HL-60 (cell line): ENCODE data around the gene EIF2S1.
"Not testable (repeated sequence)": the region's sequence is repeated elsewhere in the genome, so short reads cannot be mapped to it uniquely, and the experiment has no call there.

Experiments used
- DNase-seq, 2 experiments: peaks; one replicate each; pipeline ENCODE4 v3.0.0-alpha.2; 2010 to 2020; ENCODE audit warnings: low read depth in 1 of 2, low spot score in 1 of 2
- H3K27ac ChIP-seq: fragments of 250-450 bp; sonication (Bioruptor Pico); replicated peaks from 2 replicates; pipeline ENCODE4 v1.5.1; 2020; ENCODE audit warnings: mild to moderate bottlenecking, moderate library complexity
- H3K27me3 ChIP-seq: fragments of 250-450 bp; sonication (Bioruptor Pico); 2 replicates; pipeline ENCODE4 v1.5.1; 2021; ENCODE audit warnings: mild to moderate bottlenecking, moderate library complexity; ENCODE audit not compliant: insufficient read depth, poor library complexity, severe bottlenecking
- H3K4me3 ChIP-seq: replicated peaks from 2 replicates; pipeline ENCODE4 v1.5.1; 2011; ENCODE audit warnings: mild to moderate bottlenecking, control low read depth, low read length; ENCODE audit not compliant: insufficient read depth
- GABPA ChIP-seq: IDR thresholded peaks from 2 replicates; pipeline ENCODE4 v1.6.1; 2012; ENCODE audit warnings: low read depth
- POLR2AphosphoS5 ChIP-seq: IDR thresholded peaks from 2 replicates; pipeline ENCODE4 v1.6.1; 2012; ENCODE audit warnings: low read depth
- SPI1 ChIP-seq: IDR thresholded peaks from 2 replicates; pipeline ENCODE4 v1.6.1; 2012; ENCODE audit warnings: low read depth, mild to moderate bottlenecking, borderline replicate concordance
- TF ChIP-seq, protein P1 (sequence below): IDR thresholded peaks from 2 replicates; pipeline ENCODE4 v1.6.1; 2012; ENCODE audit warnings: low read depth; ENCODE audit not compliant: insufficient replicate concordance
- TF ChIP-seq, protein P2 (sequence below): IDR thresholded peaks from one replicate; pipeline ENCODE4 v1.5.1; 2011; ENCODE audit warnings: low read length, control low read depth, inconsistent platforms; ENCODE audit not compliant: insufficient read depth

Gene EIF2S1

DNA sequence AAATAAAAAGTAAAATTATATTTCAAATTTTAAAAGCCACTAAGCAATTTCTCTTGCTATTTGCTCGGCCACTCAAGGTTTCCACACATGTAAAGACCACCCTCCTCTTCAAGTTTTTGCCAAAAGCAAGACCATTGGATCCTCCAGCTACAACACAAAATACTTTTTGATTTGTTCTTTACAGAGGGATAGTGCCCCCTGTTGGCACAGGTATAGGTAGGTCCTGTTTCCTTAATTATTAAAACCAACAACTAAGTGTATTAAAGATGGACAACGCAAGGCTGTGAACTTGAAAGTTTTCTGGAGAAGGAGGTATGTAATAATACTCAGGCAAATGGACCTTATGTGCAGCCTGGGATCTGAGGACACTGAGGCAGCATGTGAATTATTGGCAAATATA lies 24.3 kb upstream of the EIF2S1 start:
- no peak overlapping the region for H3K4me3 ChIP-seq
- DNase-seq: no peak
- TF ChIP-seq, protein P1, sequence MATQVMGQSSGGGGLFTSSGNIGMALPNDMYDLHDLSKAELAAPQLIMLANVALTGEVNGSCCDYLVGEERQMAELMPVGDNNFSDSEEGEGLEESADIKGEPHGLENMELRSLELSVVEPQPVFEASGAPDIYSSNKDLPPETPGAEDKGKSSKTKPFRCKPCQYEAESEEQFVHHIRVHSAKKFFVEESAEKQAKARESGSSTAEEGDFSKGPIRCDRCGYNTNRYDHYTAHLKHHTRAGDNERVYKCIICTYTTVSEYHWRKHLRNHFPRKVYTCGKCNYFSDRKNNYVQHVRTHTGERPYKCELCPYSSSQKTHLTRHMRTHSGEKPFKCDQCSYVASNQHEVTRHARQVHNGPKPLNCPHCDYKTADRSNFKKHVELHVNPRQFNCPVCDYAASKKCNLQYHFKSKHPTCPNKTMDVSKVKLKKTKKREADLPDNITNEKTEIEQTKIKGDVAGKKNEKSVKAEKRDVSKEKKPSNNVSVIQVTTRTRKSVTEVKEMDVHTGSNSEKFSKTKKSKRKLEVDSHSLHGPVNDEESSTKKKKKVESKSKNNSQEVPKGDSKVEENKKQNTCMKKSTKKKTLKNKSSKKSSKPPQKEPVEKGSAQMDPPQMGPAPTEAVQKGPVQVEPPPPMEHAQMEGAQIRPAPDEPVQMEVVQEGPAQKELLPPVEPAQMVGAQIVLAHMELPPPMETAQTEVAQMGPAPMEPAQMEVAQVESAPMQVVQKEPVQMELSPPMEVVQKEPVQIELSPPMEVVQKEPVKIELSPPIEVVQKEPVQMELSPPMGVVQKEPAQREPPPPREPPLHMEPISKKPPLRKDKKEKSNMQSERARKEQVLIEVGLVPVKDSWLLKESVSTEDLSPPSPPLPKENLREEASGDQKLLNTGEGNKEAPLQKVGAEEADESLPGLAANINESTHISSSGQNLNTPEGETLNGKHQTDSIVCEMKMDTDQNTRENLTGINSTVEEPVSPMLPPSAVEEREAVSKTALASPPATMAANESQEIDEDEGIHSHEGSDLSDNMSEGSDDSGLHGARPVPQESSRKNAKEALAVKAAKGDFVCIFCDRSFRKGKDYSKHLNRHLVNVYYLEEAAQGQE: no peak
- TF ChIP-seq GABPA (no peak), SPI1 (no peak), POLR2AphosphoS5 (no peak)
- TF ChIP-seq, protein P2, sequence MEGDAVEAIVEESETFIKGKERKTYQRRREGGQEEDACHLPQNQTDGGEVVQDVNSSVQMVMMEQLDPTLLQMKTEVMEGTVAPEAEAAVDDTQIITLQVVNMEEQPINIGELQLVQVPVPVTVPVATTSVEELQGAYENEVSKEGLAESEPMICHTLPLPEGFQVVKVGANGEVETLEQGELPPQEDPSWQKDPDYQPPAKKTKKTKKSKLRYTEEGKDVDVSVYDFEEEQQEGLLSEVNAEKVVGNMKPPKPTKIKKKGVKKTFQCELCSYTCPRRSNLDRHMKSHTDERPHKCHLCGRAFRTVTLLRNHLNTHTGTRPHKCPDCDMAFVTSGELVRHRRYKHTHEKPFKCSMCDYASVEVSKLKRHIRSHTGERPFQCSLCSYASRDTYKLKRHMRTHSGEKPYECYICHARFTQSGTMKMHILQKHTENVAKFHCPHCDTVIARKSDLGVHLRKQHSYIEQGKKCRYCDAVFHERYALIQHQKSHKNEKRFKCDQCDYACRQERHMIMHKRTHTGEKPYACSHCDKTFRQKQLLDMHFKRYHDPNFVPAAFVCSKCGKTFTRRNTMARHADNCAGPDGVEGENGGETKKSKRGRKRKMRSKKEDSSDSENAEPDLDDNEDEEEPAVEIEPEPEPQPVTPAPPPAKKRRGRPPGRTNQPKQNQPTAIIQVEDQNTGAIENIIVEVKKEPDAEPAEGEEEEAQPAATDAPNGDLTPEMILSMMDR: no peak
- H3K27ac ChIP-seq: no peak overlapping the region
- H3K27me3 ChIP-seq: no peaks in the 10 kb centered on the region

DNA sequence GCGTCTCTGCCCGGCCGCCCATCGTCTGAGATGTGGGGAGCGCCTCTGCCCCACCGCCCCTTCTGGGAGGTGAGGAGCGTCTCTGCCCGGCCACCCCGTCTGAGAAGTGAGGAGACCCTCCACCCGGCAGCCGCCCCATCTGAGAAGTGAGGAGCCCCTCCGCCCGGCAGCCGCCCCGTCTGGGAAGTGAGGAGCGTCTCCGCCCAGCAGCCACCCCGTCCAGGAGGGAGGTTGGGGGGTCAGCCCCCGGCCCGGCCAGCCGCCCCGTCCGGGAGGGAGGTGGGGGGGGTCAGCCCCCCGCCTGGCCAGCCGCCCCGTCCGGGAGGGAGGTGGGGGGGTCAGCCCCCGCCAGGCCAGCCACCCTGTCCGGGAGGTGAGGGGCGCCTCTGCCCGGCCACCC lies 18.9 kb upstream of the EIF2S1 start:
- not testable (repeated sequence) for H3K4me3 ChIP-seq, H3K27ac ChIP-seq, DNase-seq, H3K27me3 ChIP-seq

DNA sequence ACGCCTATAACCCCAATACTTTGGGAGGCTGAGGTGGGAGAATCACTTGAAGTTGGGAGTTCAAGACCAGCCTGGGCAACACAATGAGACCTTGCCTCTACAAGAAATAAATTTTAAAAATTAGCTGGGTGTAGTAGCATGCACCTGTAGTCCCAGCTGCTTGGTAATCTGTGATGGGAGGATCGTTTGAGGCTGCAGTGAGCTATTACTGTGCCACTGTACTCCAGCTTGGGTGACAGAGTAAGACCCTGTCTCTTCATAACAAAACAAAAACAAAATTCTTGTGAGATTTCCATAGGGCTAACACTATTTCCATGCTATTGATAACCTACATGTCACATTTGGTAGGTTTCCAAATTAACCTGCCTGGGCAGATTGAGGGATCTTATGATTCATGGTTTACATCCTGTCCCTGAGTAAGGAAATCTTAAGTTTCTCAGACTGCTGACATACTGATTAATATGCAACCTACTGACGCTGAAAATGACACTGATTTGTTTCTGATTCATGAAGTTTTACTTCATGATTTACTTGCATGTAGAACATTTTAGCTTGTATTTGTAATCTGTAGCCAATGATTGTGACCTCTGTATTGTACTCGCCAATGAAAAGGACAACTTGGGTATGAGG lies 16.4 kb upstream of the EIF2S1 start:
- Histone ChIP-seq H3K27ac (no peak overlapping the region), H3K4me3 (no peak overlapping the region), H3K27me3 (no peaks in the 10 kb centered on the region)
- TF ChIP-seq, protein P2: no peak
- no peak for DNase-seq

DNA sequence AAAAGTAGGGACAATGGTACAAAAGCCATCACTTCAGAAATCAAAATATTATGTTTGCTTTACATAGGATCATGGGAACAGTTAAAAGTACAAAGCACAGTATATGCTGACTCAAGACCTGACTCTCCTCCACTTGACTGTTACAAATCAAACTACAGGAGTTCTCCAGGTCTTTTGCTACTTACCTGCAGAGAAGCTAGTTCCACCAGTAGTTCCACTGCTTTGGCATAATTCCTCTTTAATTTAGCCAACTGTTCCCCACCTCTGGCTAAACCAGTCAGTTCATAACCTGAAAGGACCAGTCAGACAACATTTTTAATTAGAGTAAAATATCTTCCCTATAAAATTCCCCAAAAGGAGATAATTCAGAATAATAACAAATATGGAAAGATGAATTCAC lies 14.5 kb upstream of the EIF2S1 start:
- no peak for DNase-seq
- Histone ChIP-seq H3K27me3 (no peaks in the 10 kb centered on the region), H3K27ac (no peak overlapping the region), H3K4me3 (no peak overlapping the region)
- TF ChIP-seq, protein P2: no peak
- TF ChIP-seq GABPA (no peak), SPI1 (no peak), POLR2AphosphoS5 (no peak)
- TF ChIP-seq, protein P1: no peak
